ENCODE results near the gene KCNQ1. TPM values are rescaled to one million over a fixed set of nuclear protein-coding genes. Genes with fewer than 3 reads are reported as not detected.

KCNQ1 gene
- total RNA-seq, 5 donors from 2014 or later (not counting 1 experiment from before 2014, with no cell fraction given), result 20.9 to 32.9 (median 24.0) TPM

DNA sequence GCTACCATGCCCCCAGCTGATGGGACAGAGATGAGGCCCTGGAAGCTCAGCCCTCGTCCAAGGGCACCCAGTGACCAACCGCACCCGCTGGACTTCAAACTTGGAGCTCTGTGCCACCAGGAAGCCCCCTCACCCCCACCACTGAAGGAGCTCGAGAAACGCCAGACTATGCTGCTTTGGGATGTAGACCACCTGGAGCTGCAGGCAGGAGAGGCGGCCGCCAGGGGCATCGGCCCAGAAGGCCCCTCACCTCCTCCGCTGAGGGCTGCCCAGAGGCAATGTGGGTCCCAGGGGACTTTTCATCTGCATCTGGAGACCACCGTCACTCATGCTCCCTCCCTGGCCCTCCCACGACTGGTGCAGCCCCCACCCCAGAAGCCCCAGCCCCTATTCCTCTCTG is 412.5 kb downstream of the KCNQ1 start:
- POLR2A ChIA-PET, result interaction anchor here in 1 of 2 donors (0.6 kb wide), 1 partner anchor 11 kb away, joined by 5 read pairs; no protein-coding TSS in a partner anchor
- Mint-ChIP-seq H3K27ac (no peak overlapping the region), H3K9me3 (no peaks in the 10 kb centered on the region), H3K27me3 (peaks cover 9 to 22% of the 10 kb centered on the region in 2 donors), H3K4me3 (no peak overlapping the region), H3K4me1 (no peaks in the 10 kb centered on the region), H3K36me3 (no peaks in the 10 kb centered on the region)
- 81% methylated on average over 6 of the region's 11 CpGs for WGBS (ENCODE audit: insufficient coverage)
- CTCF ChIA-PET, result no interaction called here
- H3K27ac ChIP-seq (ENCODE audit: low read length), result no peak overlapping the region
- H3K36me3 ChIP-seq (ENCODE audit: control insufficient read depth in 2 of 2, extremely low read depth in 1 of 2, insufficient read depth in 1 of 2, low read length in 1 of 2), result no peaks in the 10 kb centered on the region
- H3K4me3 ChIP-seq (ENCODE audit: control insufficient read depth in 1 of 2, extremely low read depth in 1 of 2, low read length in 1 of 2), result no peak overlapping the region
- no peak for ATAC-seq (replicated peaks in 1 of 4)
- H3K9me3 ChIP-seq, result no peaks in the 10 kb centered on the region
- no peaks in the 10 kb centered on the region for H3K4me1 ChIP-seq (ENCODE audit: control insufficient read depth in 1 of 2, extremely low read depth in 1 of 2, insufficient read depth in 2 of 2, low read length in 2 of 2)
- H3K27me3 ChIP-seq (replicated peaks in 1 of 2; ENCODE audit: control insufficient read depth in 2 of 2, extremely low read depth in 1 of 2, insufficient read depth in 2 of 2, low read length in 1 of 2), result peaks cover 0 to 30% of the 10 kb centered on the region in 2 experiments
- no peak for DNase-seq

DNA sequence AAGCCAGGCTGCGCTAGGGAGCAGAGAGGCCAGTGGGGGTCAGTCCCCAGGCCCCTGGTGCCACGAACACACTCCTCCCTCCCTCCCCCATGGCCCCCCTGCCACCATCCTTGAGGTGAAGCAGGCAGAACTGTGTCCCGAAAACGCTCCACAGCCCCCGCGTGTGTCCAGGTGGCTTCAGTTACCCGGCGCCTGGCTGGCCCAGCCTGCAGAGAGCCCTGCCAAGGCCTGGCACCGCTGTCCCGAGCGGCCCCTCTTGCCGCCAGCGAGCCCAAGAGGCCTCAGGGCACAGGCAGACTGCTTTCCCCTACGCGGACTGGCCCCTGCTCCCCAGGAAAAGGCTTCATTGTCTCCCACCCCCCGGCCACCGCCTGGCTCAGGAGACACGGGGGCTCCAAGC is 413.1 kb downstream of the KCNQ1 start:
- Mint-ChIP-seq H3K36me3 (no peaks in the 10 kb centered on the region), H3K27ac (no peak overlapping the region)
- POLR2A ChIA-PET, result interaction anchor here in 1 of 2 donors (0.6 kb wide), 1 partner anchor 11 kb away, joined by 5 read pairs; no protein-coding TSS in a partner anchor

DNA sequence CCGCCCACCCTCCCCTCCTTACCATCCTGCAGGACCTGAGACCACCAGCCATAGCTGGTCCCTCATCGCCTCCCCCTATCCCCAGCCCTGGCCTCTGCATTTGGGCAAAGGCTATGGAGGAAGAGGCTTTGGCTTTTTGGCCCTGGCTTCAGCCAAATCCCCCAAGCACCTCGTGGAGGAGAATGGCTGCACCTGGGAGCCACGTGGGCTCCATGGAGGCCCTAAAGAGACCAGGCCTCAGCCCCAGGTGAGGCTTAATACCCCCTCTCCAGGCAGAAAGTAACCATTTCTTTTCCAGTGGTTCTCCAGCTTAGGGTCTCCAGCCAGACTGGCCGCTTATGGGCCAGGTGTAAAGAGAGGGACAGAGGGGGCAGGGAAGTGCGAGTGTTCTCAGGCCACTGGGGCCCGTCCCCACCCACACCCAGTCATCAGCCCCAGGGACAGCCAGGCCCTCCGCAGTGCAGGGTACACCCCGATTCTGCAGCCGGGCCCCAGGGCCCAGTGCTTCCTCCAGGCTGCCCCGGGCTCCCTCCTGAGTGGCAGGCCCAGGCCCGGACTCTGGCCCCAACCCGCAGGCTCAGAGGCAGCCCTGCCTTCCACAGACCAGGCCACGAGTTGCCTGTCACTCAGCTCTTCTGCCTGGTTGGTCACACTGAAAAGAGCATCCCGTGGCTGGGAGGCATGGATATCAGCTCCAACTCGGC is 414.3 kb downstream of the KCNQ1 start:
- Mint-ChIP-seq H3K27me3 (peaks cover 17 to 31% of the 10 kb centered on the region in 2 donors), H3K27ac (no peak overlapping the region), H3K36me3 (no peaks in the 10 kb centered on the region), H3K4me3 (no peak overlapping the region), H3K9me3 (no peaks in the 10 kb centered on the region), H3K4me1 (no peaks in the 10 kb centered on the region)
- H3K27me3 ChIP-seq (replicated peaks in 1 of 2; ENCODE audit: control insufficient read depth in 2 of 2, extremely low read depth in 1 of 2, insufficient read depth in 2 of 2, low read length in 1 of 2), result peaks cover 2 to 44% of the 10 kb centered on the region in 2 experiments
- DNase-seq (no peak), ATAC-seq (replicated peaks in 1 of 4) (no peak)
- 75% methylated on average over 12 of the region's 16 CpGs for WGBS (ENCODE audit: insufficient coverage)
- H3K27ac ChIP-seq (ENCODE audit: low read length), result no peak overlapping the region
- H3K4me3 ChIP-seq (ENCODE audit: control insufficient read depth in 1 of 2, extremely low read depth in 1 of 2, low read length in 1 of 2), result no peak overlapping the region
- ChIA-PET POLR2A (no interaction called here), CTCF (no interaction called here)
- no peaks in the 10 kb centered on the region for H3K36me3 ChIP-seq (ENCODE audit: control insufficient read depth in 2 of 2, extremely low read depth in 1 of 2, insufficient read depth in 1 of 2, low read length in 1 of 2)
- H3K4me1 ChIP-seq (ENCODE audit: control insufficient read depth in 1 of 2, extremely low read depth in 1 of 2, insufficient read depth in 2 of 2, low read length in 2 of 2), result no peaks in the 10 kb centered on the region
- no peaks in the 10 kb centered on the region for H3K9me3 ChIP-seq

More for the DNA sequence above, 413.1 kb downstream of the KCNQ1 start:
- ATAC-seq (replicated peaks in 1 of 4), result no peak
- WGBS (ENCODE audit: insufficient coverage), result 87% methylated on average over 16 of the region's 18 CpGs
- H3K36me3 ChIP-seq (ENCODE audit: control insufficient read depth in 2 of 2, extremely low read depth in 1 of 2, insufficient read depth in 1 of 2, low read length in 1 of 2), result no peaks in the 10 kb centered on the region
- H3K27ac ChIP-seq (ENCODE audit: low read length), result no peak overlapping the region
- peaks cover 0 to 33% of the 10 kb centered on the region in 2 experiments for H3K27me3 ChIP-seq (replicated peaks in 1 of 2; ENCODE audit: control insufficient read depth in 2 of 2, extremely low read depth in 1 of 2, insufficient read depth in 2 of 2, low read length in 1 of 2)
- DNase-seq, result no peak
- Mint-ChIP-seq H3K4me3 (no peak overlapping the region), H3K4me1 (no peaks in the 10 kb centered on the region), H3K27me3 (peaks cover 9 to 22% of the 10 kb centered on the region in 2 donors), H3K9me3 (no peaks in the 10 kb centered on the region)
- no peak overlapping the region for H3K4me3 ChIP-seq (ENCODE audit: control insufficient read depth in 1 of 2, extremely low read depth in 1 of 2, low read length in 1 of 2)
- no peaks in the 10 kb centered on the region for H3K4me1 ChIP-seq (ENCODE audit: control insufficient read depth in 1 of 2, extremely low read depth in 1 of 2, insufficient read depth in 2 of 2, low read length in 2 of 2)
- H3K9me3 ChIP-seq, result no peaks in the 10 kb centered on the region
- CTCF ChIA-PET, result no interaction called here

DNA sequence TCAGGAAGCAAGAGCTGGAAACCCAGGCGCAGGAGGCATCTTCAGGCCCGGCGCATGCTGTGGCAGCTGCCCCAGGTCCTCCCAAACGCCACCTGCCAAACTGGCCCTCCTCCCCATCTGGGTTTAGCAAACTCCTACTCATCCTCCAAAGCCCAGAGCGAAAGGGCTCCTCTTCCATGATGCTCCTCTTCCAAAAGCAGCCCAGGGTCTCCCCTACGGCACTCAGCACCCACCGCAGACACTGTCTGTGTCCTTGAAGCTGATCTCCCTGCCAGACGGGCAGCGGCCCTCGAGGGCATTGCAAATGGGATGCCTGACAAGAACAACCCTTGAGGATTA is 414.9 kb downstream of the KCNQ1 start:
- H3K27ac ChIP-seq (ENCODE audit: low read length), result no peak overlapping the region
- H3K27me3 ChIP-seq (replicated peaks in 1 of 2; ENCODE audit: control insufficient read depth in 2 of 2, extremely low read depth in 1 of 2, insufficient read depth in 2 of 2, low read length in 1 of 2), result peaks cover 2 to 49% of the 10 kb centered on the region in 2 experiments
- H3K27me3 Mint-ChIP-seq, result peaks cover 22 to 36% of the 10 kb centered on the region in 2 donors
- ChIA-PET CTCF (no interaction called here), POLR2A (no interaction called here)
- ATAC-seq (replicated peaks in 1 of 4) (no peak), DNase-seq (no peak)
- WGBS (ENCODE audit: insufficient coverage), result 79% methylated on average over 9 of the region's 10 CpGs
- no peaks in the 10 kb centered on the region for H3K9me3 ChIP-seq
- H3K4me3 Mint-ChIP-seq, result no peak overlapping the region
- no peak overlapping the region for H3K27ac Mint-ChIP-seq
- no peaks in the 10 kb centered on the region for H3K36me3 ChIP-seq (ENCODE audit: control insufficient read depth in 2 of 2, extremely low read depth in 1 of 2, insufficient read depth in 1 of 2, low read length in 1 of 2)
- H3K9me3 Mint-ChIP-seq, result no peaks in the 10 kb centered on the region
- H3K36me3 Mint-ChIP-seq, result no peaks in the 10 kb centered on the region
- no peaks in the 10 kb centered on the region for H3K4me1 ChIP-seq (ENCODE audit: control insufficient read depth in 1 of 2, extremely low read depth in 1 of 2, insufficient read depth in 2 of 2, low read length in 2 of 2)
- H3K4me3 ChIP-seq (ENCODE audit: control insufficient read depth in 1 of 2, extremely low read depth in 1 of 2, low read length in 1 of 2), result no peak overlapping the region
- no peaks in the 10 kb centered on the region for H3K4me1 Mint-ChIP-seq

DNA sequence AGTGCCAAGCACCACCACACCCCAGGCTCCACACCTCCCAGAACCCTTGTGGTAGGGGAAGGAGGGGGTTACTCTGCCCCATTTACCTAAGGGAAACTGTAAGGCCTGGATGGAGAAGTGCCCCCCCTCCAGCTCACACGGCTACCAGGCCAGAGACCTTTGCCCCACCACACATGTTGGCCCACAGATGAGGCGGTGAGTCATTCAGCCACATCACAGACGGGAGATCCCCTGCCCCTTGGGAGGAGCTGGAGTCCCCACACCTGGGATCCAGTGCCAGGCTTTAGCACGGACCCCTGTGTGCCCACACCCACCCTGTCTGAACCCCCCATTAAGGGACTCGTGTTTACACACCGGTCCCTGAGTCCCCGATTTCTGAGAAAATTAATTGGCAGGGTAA is 415.8 kb downstream of the KCNQ1 start:
- no peaks in the 10 kb centered on the region for H3K9me3 ChIP-seq
- ATAC-seq (replicated peaks in 1 of 4) (peak in 1 of 4 experiments; percentile 58), DNase-seq (peak in 2 of 35 experiments; percentile 14 to 15)
- no peak overlapping the region for H3K4me3 ChIP-seq (ENCODE audit: control insufficient read depth in 1 of 2, extremely low read depth in 1 of 2, low read length in 1 of 2)
- H3K4me1 Mint-ChIP-seq, result no peaks in the 10 kb centered on the region
- peaks cover 2 to 55% of the 10 kb centered on the region in 2 experiments for H3K27me3 ChIP-seq (replicated peaks in 1 of 2; ENCODE audit: control insufficient read depth in 2 of 2, extremely low read depth in 1 of 2, insufficient read depth in 2 of 2, low read length in 1 of 2)
- H3K27me3 Mint-ChIP-seq, result peaks cover 27 to 43% of the 10 kb centered on the region in 2 donors
- 28% methylated on average over 2 of the region's 7 CpGs for WGBS (ENCODE audit: insufficient coverage)
- H3K9me3 Mint-ChIP-seq, result no peaks in the 10 kb centered on the region
- no peak overlapping the region for H3K27ac ChIP-seq (ENCODE audit: low read length)
- ChIA-PET CTCF (interaction anchor here in 1 of 2 donors (0.6 kb wide), 1 partner anchor 189 kb away, joined by 3 read pairs; no protein-coding TSS in a partner anchor), POLR2A (no interaction called here)
- H3K4me1 ChIP-seq (ENCODE audit: control insufficient read depth in 1 of 2, extremely low read depth in 1 of 2, insufficient read depth in 2 of 2, low read length in 2 of 2), result no peaks in the 10 kb centered on the region
- no peak overlapping the region for H3K4me3 Mint-ChIP-seq
- no peak overlapping the region for H3K27ac Mint-ChIP-seq
- H3K36me3 ChIP-seq (ENCODE audit: control insufficient read depth in 2 of 2, extremely low read depth in 1 of 2, insufficient read depth in 1 of 2, low read length in 1 of 2), result no peaks in the 10 kb centered on the region
- H3K36me3 Mint-ChIP-seq, result no peaks in the 10 kb centered on the region

DNA sequence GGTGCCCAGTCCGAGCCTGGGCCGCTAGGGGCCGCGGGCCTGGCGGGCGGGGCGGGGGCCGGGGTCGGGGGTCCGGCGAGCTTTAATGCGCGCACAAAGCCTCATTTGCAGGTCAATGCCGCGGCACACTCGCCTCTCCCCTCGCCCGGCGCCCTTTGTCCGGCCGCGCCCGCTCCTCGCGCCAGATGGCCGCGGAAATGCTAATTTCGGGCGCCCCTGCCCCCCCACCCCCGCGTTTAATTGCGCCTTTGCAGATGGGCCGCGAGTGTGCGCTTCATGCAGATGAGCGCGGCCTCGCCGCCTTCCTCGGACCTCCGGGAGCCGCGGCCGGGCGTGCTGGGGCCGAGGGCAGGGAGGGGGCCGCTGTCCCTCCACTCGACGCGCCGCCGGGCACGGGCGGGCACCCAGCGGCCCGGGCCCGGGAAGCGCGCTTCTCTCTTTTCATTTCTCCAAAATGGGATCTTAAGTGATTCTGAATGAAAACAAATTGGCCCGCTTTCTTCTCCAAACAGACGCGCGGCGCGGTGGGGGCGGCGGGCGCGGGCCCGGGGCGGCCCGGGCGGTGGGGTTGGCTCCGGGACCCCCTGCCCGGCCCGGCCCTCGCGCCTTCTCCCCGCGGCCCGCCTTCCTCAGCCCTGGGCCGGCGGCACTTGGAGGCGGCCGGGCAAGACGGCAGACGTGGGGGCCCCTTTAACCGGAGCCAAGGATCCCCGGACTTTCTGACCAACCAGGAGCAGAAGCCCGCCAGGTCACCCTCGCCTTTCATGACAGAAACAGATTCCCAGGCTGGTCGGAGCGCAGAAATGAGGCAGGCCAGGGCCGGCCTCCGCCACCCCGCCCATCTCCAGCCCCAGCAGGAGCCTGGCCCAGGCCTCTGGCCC is 417.8 kb downstream of the KCNQ1 start:
- Mint-ChIP-seq H3K27me3 (peaks cover 34 to 57% of the 10 kb centered on the region in 2 donors), H3K9me3 (no peaks in the 10 kb centered on the region), H3K27ac (no peak overlapping the region)

More for the DNA sequence above, 417.8 kb downstream of the KCNQ1 start:
- H3K9me3 ChIP-seq, result no peaks in the 10 kb centered on the region
- no peak for ATAC-seq (replicated peaks in 1 of 4)
- no peaks in the 10 kb centered on the region for H3K36me3 Mint-ChIP-seq
- peaks cover 2 to 73% of the 10 kb centered on the region in 2 experiments for H3K27me3 ChIP-seq (replicated peaks in 1 of 2; ENCODE audit: control insufficient read depth in 2 of 2, extremely low read depth in 1 of 2, insufficient read depth in 2 of 2, low read length in 1 of 2)
- no peaks in the 10 kb centered on the region for H3K4me1 ChIP-seq (ENCODE audit: control insufficient read depth in 1 of 2, extremely low read depth in 1 of 2, insufficient read depth in 2 of 2, low read length in 2 of 2)
- DNase-seq, result no peak
- no peak overlapping the region for H3K27ac ChIP-seq (ENCODE audit: low read length)
- H3K4me3 ChIP-seq (ENCODE audit: control insufficient read depth in 1 of 2, extremely low read depth in 1 of 2, low read length in 1 of 2), result no peak overlapping the region
- no peak overlapping the region for H3K4me3 Mint-ChIP-seq
- 16% methylated on average over 83 of the region's 96 CpGs for WGBS (ENCODE audit: insufficient coverage)
- no peaks in the 10 kb centered on the region for H3K36me3 ChIP-seq (ENCODE audit: control insufficient read depth in 2 of 2, extremely low read depth in 1 of 2, insufficient read depth in 1 of 2, low read length in 1 of 2)
- POLR2A ChIA-PET, result no interaction called here
- peaks cover 0 to 1% (median 0%) of the 10 kb centered on the region in 3 donors for H3K4me1 Mint-ChIP-seq
- CTCF ChIA-PET, result no interaction called here

Measured in T-cell (primary cell).